ENCODE results near the gene RBM38. TPM values are rescaled to one million over a fixed set of nuclear protein-coding genes. Genes with fewer than 3 reads are reported as not detected.
A peak's percentile ranks its signal among the peaks of the same experiment; 100 is the strongest.

RBM38 gene
- total and polyA plus RNA-seq, 9 of the 15 experiments (the other 6 are each of a cell fraction or from before 2014, with no cell fraction given) = 0.28 to 82.4 (median 33.2) TPM

GRCh38 chr20:57441510-57442154, 50.4 kb downstream of the RBM38 start (continued):
- TF ChIP-seq SP1 (CRISPR knock-in tag; IDR thresholded peaks at IDR 0.05) = no peak
- no peak for TF ChIP-seq E2F4 (CRISPR knock-in tag; IDR thresholded peaks at IDR 0.05; ENCODE audit: low read depth)
- TF ChIP-seq HDAC2 (IDR thresholded peaks at IDR 0.05) = peak; percentile 58; the same call in 1 of the 2 replicates

GRCh38 chr20:57442158-57442887, 51.1 kb downstream of the RBM38 start:
- ChIA-PET POLR2A (interaction anchor here (1.1 to 1.6 kb wide), 2 partner anchors 15 to 30 kb away, joined by 4 to 6 read pairs; no protein-coding TSS in a partner anchor), CTCF (ENCODE audit: low intra/inter-chr PET ratio) (no interaction called here)
- H3K27ac ChIP-seq (ENCODE audit: extremely low read depth, low read depth, low read length) = no peak overlapping the region
- DNase-seq (ENCODE audit: extremely low read depth in 1 of 4, low spot score in 3 of 4) = no peak
- 0 out of 2 replicates have a peak, but pooled peaks cover 4% of the 10 kb centered on the region for H3K9me3 ChIP-seq (replicated peaks; ENCODE audit: control insufficient read depth, insufficient read depth, low read depth, low read length)
- no TSS peak for BruUV-seq (replicated peaks)
- no peaks in the 10 kb centered on the region for H3K27me3 ChIP-seq (ENCODE audit: control insufficient read depth in 2 of 2, insufficient read depth in 2 of 2, low read length in 2 of 2)
- H3K4me3 ChIP-seq = no peak overlapping the region
- WGBS (ENCODE audit: insufficient coverage, low coverage, missing lambda C conversion rate) = 51% methylated on average over 16 of the region's 17 CpGs
- ATAC-seq = peak; percentile 15; the same call in 1 of the 3 replicates
- H3K9me1 ChIP-seq (ENCODE audit: control insufficient read depth, insufficient read depth, low read length) = no peaks in the 10 kb centered on the region
- FAIRE-seq = no peak
- no peak overlapping the region for H2AFZ ChIP-seq (ENCODE audit: low read depth, low read length)
- H3K4me2 ChIP-seq (ENCODE audit: insufficient read depth, low read length) = no peak overlapping the region
- H3K36me3 ChIP-seq (ENCODE audit: control insufficient read depth, insufficient read depth, low read length) = no peaks in the 10 kb centered on the region
- no peaks in the 10 kb centered on the region for H3K79me2 ChIP-seq (ENCODE audit: control insufficient read depth, insufficient read depth, low read length)
- intact Hi-C loops (cut with micrococcal nuclease) = no loop called here
- H3K4me1 ChIP-seq (replicated peaks in 1 of 2; ENCODE audit: control insufficient read depth in 2 of 2, insufficient read depth in 2 of 2, low read length in 2 of 2) = peaks cover 6 to 40% of the 10 kb centered on the region in 2 experiments; a peak in 3 of 5 replicates
- in situ Hi-C loops (cut with MboI) = no loop called here
- peak overlapping the region in 1 of 2 experiments; percentile 26; a peak in 2 of 4 replicates for H3K9ac ChIP-seq (ENCODE audit: insufficient read depth in 1 of 2, low read depth in 2 of 2, low read length in 2 of 2)
- no peaks in the 10 kb centered on the region for H4K20me1 ChIP-seq (replicated peaks; ENCODE audit: control insufficient read depth, insufficient read depth, low read length)
- TF ChIP-seq MAX (CRISPR knock-in tag; IDR thresholded peaks at IDR 0.05) (0 out of 2 replicates have a peak, but pooled peaks have one; percentile 33), ZNF589 (CRISPR knock-in tag; IDR thresholded peaks at IDR 0.05; ENCODE audit: low read depth) (no peak), CHAMP1 (IDR thresholded peaks at IDR 0.05) (no peak), ERF (CRISPR knock-in tag; IDR thresholded peaks at IDR 0.05) (no peak), USF1 (CRISPR knock-in tag; IDR thresholded peaks at IDR 0.05) (peak; percentile 43; the same call in 1 of the 2 replicates), ZNF699 (CRISPR knock-in tag; IDR thresholded peaks at IDR 0.05; ENCODE audit: insufficient replicate concordance) (no peak), SIN3A (IDR thresholded peaks at IDR 0.05; ENCODE audit: borderline replicate concordance in 2 of 2, control insufficient read depth in 1 of 2, low read depth in 2 of 2, low read length in 2 of 2) (no peak), CHD1 (IDR thresholded peaks at IDR 0.05; ENCODE audit: low read length) (no peak)
